Hypothalamus (tissue), 51 donors: ENCODE data around the gene ZFHX3.
"Not testable (repeated sequence)": the region's sequence is repeated elsewhere in the genome, so short reads cannot be mapped to it uniquely, and the experiment has no call there.

Experiments
- DNase-seq, 51 donors: peaks; one replicate each; lab custom pipeline; 2025; lab: John Stamatoyannopoulos, UW

The ZFHX3 gene

GRCh38 chr16:73006026-73006425 is 41.9 kb downstream of the ZFHX3 start:
- no peak for DNase-seq

- DNase-seq, result no peak
Observed at GRCh38 chr16:73002866-73003265, 45.1 kb downstream of the ZFHX3 start.

GRCh38 chr16:73000907-73001521 is 46.9 kb downstream of the ZFHX3 start:
- no peak for DNase-seq

- peak in 41 of 51 donors; percentile 9 to 81 (median 52) for DNase-seq
Observed at GRCh38 chr16:73000020-73000906, 47.7 kb downstream of the ZFHX3 start.

GRCh38 chr16:72999541-73000019 is 48.3 kb downstream of the ZFHX3 start:
- no peak for DNase-seq

GRCh38 chr16:72997141-72997542 is 50.8 kb downstream of the ZFHX3 start:
- no peak for DNase-seq

GRCh38 chr16:72996291-72997062 is 51.5 kb downstream of the ZFHX3 start:
- DNase-seq, result no peak

GRCh38 chr16:72995882-72996270 is 52.1 kb downstream of the ZFHX3 start:
- not testable (repeated sequence) for DNase-seq

- DNase-seq, result no peak
Observed at GRCh38 chr16:72995151-72995881, 52.6 kb downstream of the ZFHX3 start.

- no peak for DNase-seq
Observed at GRCh38 chr16:72992142-72992601, 55.8 kb downstream of the ZFHX3 start.

GRCh38 chr16:72991644-72992043 is 56.3 kb downstream of the ZFHX3 start:
- DNase-seq, result no peak

- DNase-seq, result no peak
Observed at GRCh38 chr16:72991211-72991610, 56.7 kb downstream of the ZFHX3 start.

GRCh38 chr16:72990571-72990970 is 57.4 kb downstream of the ZFHX3 start:
- DNase-seq, result no peak

GRCh38 chr16:72989579-72990551 is 58.1 kb downstream of the ZFHX3 start:
- peak in 16 of 51 donors; percentile 4 to 55 (median 13) for DNase-seq

GRCh38 chr16:72989203-72989578 is 58.7 kb downstream of the ZFHX3 start:
- not testable (repeated sequence) for DNase-seq

- DNase-seq, result no peak
Observed at GRCh38 chr16:72988569-72988968, 59.4 kb downstream of the ZFHX3 start.

- DNase-seq, result no peak
Observed at GRCh38 chr16:72987480-72987901, 60.4 kb downstream of the ZFHX3 start.

- no peak for DNase-seq
Observed at GRCh38 chr16:72985995-72986394, 61.9 kb downstream of the ZFHX3 start.
